Posterior vena cava (tissue), 2 donors: Measurements from ENCODE around the gene ADGRD2. TPM values are rescaled to one million over a fixed set of nuclear protein-coding genes. Genes with fewer than 3 reads are reported as not detected.
"Not testable (repeated sequence)": the region's sequence is repeated elsewhere in the genome, so short reads cannot be mapped to it uniquely, and the experiment has no call there.

Experiments
- DNase-seq: peaks from one replicate; pipeline ENCODE4 v3.0.0-alpha.2; 2020; ENCODE audit warnings: low spot score
- intact Hi-C, 2 donors: fragments of 100-400 bp; cut with DNase I; formaldehyde crosslinking; loops; one replicate each; pipeline versions ENCODE4 v1.14.1 to v1.14.2; 2022 to 2023
- long read RNA-seq, 2 donors: library from polyadenylated mRNA; unstranded; transcript quantifications; one replicate each; pipeline ENCODE4 v2.0.0, GENCODE V29; 2020 to 2021
- total RNA-seq, 2 donors: library from RNA; stranded (reverse); fragmentation: NEBNext Ultra II Directional; extraction: Animal tissue kit (Norgen Biotek cat#: 25700); gene quantifications; one replicate each; pipeline ENCODE4 v1.2.1, GENCODE V29; 2021
- donor health status: DM: yes; HTN: yes; CAD: no.
- donor health status: DM: yes; HTN: yes; CAD: no.

ADGRD2 gene, protein sequence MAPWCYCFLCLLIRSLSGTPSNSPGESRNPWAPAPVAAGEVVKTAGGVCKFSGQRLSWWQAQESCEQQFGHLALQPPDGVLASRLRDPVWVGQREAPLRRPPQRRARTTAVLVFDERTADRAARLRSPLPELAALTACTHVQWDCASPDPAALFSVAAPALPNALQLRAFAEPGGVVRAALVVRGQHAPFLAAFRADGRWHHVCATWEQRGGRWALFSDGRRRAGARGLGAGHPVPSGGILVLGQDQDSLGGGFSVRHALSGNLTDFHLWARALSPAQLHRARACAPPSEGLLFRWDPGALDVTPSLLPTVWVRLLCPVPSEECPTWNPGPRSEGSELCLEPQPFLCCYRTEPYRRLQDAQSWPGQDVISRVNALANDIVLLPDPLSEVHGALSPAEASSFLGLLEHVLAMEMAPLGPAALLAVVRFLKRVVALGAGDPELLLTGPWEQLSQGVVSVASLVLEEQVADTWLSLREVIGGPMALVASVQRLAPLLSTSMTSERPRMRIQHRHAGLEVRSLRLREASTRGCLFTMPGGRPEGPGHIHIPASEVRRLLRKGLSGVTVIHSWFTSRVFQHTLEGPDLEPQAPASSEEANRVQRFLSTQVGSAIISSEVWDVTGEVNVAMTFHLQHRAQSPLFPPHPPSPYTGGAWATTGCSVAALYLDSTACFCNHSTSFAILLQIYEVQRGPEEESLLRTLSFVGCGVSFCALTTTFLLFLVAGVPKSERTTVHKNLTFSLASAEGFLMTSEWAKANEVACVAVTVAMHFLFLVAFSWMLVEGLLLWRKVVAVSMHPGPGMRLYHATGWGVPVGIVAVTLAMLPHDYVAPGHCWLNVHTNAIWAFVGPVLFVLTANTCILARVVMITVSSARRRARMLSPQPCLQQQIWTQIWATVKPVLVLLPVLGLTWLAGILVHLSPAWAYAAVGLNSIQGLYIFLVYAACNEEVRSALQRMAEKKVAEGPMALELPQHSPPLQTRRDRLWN
- total RNA-seq = not detected
- long read RNA-seq, donor 1 = 0 reads
- long read RNA-seq, donor 2 = 0 reads

DNA sequence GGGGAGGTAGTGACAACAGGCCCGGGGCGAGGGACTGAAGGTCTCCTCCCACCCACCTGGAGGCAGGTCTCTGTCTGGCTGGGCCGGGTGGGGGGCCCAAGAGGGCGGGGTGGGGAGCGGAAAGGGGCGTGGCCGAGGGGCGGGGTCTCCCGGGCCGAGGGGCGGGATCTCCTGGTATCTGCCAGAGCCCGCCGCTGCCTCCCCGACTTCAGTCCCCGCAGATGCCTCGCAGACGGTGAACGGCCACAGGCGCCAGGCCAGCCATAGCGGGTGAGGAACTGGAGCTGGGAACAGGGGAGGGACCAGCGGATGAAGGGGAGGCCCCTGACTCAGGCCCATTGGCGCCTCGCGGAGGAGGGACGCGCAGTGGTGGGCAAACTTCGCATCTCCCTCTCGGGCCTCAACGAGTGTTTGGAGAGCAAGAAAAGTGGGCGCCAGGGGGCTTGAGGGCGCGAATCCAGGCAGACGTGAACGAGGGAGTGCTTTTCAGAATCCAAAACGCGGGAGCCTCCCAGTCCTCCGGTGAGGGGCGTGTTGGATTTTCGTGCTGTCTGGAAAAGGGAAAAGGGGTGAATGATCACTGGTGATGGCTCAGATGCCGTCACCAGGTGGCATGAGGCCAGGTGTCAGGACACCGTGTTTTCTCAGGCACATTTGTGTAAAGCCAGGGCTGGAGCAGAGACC, at the start of gene ADGRD2:
Gene ADGRD2, plus strand, starts transcription at position 211 of the 684 bp plus-strand sequence. CDS start 1,216 bp downstream, outside the sequence.
- DNase-seq = peak; percentile 71
- intact Hi-C loops = no loop called here

DNA sequence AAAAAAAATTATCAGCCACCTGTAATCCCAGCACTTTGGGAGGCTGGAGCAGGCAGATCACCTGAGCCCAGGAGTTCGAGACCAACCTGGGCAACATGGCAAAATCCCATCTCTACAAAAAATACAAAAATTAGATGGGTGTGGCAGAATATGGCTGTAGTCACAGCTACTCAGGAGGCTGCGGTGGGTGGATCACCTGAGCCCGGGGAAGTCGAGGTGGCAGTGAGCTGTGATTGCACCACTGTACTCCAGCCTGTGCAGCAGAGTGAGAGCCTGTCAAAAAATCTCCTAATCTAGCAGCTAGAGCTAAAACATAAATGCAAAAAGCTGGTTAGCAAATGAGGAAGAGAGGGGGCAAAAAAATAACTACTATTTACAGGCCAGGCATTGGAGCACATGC, 47.0 kb upstream of the ADGRD2 start:
- no peak for DNase-seq
- intact Hi-C loops = no loop called here

DNA sequence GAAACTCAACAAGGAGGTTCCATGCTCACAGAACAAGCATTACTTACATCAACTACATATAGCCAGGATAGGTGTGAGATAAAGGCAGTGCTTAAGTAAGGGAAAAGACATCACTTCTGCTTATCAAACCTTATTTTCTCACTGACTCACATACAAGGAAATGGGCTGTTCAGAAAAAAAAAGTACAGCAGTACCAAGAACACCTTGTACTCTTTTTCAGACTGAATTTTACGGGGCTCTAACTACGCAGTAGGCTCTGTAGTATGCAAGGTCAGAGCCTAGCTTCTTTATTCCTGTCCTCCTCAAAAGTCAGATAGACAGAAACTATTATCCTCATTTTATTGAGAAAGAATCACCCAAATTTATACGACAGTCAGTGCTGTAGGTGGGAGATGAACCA, 40.8 kb upstream of the ADGRD2 start:
- intact Hi-C loops = no loop called here
- no peak for DNase-seq

DNA sequence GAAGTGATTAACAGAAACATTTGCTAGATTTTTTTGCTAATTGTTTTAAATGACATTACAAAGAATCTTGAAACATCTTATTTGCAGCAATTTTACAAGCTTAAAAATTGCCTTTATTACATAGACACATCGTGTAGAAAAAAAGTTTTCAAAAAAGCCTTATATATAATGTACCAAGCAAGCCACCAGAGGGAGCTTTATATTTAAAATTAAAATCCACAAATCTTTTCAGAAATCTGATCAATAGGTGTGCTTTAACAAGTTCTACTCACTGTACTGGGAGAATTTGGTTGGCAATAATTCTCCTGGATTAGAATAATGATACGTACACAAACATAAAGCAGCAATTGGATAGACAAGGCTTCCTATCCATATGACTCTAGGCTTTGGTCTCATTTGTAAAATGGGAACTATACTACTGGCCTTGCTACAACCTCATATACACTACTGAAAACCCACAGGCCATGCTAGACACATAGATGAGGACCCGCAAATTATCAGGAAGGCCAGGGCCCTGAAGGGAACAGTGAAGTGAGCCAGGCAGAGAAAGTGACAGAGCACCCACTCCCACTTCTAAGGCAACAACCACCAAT, 39.8 kb upstream of the ADGRD2 start:
- no peak for DNase-seq
- intact Hi-C loops = no loop called here

DNA sequence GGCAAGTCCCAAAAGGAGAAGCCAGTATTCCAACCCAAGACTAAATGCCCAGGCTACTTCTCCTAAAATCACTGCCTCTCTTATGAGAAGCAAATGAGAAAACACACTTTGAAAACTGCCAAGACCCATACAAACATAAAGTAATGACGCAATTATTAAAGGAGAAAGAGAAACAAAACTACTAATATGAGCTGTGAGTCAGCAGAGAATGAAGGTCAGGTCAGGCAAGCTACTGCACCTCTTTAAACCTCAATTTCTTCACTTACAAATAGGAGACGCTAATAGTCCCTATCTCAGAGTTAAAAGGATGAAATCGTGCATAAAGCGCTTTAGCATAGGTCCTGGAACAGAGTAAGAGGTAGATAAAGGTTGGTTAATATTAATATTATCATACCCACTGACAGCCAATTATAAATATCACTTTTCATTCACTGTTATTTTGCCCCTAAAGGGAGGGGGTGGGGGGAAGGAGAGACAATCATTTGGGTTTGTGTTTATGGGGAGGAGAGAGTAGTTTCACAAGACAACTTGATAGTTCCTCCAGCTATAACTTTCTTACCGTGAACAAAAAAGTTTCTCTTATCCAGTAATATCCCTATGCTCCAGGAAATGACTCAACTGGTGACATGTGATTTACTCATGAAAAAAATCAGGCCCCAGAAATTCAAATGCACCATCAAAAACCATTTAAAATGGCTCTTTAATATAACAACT, 38.6 kb upstream of the ADGRD2 start:
- no peak for DNase-seq
- intact Hi-C loops = no loop called here

DNA sequence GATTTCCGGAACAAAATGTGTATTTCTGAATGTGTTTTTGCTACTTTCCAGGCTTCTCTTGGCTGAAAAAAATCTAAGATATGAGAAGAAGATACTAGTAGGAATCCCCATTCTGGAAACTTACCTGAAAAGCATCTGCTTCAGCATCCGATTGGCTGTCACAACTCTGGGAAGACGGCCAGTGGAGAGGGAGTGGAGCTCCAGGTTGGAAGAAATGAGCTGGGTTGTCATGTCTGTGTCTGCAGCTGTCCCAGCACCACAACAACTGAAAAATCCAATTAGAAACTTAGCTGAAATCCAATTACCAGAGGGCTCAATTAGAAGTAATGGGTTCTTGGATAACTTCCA, 38.0 kb upstream of the ADGRD2 start:
- DNase-seq = no peak
- intact Hi-C loops = no loop called here

DNA sequence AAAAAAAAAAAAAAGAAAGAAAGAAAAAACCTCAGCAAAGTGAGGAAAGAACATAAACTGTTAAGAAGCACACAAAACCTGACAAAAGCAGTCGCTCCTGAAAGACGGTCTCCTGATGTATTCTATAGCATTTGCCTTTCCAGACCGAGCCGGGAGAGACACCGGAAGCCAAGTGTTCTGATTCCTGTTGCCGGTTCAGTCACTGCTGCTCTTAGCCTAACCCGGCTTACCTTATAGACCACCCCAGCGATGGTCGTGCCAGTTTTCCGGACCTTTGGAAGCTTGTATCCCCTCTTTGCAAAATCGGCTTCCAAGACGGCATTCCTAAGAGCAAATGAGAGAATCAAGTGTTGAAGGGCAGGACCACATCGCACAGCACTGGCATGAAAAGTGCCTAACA, 35.6 kb upstream of the ADGRD2 start:
- DNase-seq = no peak
- intact Hi-C loops = no loop called here

DNA sequence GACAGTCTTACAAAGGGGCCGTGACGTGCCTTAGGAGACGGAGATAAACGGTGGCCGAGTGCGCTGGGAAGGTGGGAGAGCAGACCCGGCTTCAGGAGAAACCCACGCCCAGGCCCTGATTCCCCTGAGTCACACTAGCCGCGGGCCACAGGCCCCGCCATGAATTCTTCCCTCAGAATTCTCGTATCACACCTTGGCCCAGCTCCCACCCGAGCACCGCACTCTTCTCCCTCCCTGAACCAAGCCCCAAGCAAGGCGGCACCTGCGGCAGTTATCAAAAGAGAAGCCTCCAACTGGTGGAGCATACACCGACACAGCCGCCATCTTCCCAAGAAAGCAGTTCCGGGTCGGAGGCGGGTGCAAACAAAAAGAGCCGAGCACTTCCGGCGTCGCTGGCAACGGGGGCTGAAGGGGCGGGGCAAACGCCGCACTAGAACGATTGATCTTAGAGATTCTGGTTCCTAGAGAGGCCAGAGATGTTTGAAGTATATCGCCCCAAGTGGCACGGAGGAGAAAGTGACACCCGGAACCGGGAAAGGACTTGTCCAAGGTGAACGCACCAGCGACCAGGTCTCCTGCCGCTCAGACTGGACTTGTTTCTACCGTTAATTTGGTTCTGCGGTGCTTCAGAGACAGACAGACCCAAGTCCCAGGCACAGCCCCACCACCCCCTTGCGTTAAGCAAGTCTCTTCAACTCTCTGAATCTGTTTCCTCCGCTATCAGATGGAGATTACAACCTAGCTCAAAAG, 35.0 kb upstream of the ADGRD2 start, which contains the start of gene PSMB7:
Gene PSMB7, minus strand, starts transcription at position 341 of the 750 bp plus-strand sequence. Its CDS starts 17 bp downstream, at position 324.
- DNase-seq = peak; percentile 99
- intact Hi-C loops = no loop called here

DNA sequence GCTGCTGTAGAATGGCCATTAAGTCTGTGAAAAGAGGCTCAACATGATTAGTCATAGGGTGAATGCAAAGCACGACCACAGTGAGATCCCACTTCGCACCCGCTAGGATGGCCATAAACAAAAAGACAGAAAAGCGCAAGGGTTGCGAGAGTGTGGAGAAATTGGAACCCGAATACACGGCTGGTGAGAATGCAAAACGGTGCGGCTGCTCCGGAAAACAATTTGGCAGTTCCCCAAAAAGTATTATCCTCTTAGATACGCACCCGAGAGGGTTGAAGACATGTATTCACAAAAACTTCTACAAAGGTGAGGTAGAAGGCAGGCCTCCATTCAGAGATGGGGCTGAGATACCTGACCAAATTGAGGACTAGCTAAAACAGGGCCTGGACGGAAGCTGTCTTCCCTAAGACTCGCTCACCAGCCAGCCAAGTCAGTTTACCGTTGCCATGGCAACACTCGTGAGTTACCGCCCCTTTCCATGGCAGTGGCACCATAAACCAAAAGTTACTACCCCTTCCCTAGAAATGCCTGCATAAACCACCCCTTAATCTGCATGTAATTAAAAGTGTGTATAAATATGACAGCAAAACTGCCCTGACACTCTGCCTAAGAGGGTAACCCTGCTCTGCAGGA, 34.3 kb upstream of the ADGRD2 start:
- intact Hi-C loops = no loop called here
- no peak for DNase-seq

DNA sequence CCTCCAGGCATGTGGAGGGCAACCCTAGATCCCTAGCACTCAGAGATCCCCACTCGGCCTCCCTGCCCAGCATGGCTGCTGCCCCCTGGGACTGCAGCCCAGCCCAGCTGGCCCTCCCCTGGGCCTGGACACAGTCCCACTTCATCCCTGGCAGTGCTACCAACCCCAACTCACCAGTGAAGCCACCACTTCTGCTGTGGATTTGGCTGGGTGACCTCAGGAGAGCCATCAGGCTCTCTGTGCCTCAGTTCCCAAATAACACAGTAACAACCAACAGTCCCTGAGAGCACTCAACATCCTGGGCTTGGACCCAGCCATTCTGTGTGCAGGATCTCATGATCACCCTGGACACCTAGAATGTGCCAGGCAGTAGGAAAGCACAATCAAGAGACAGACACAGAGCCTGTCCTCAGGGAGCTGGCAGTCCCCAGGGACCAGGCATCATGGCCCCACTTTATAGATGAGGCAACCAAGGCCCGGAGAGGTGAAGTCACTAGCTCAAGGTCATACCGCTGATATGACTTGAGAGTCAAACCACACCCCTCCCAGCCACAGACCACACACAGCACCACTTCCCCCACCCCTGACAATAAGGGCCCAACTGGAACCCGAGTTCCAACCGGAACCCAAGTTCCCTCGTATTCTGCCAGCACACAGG, 30.3 kb upstream of the ADGRD2 start:
- intact Hi-C loops = loop anchor here in 1 of 2 donors (5.0 kb wide), 1 partner anchor 107 kb away; no protein-coding TSS in a partner anchor
- no peak for DNase-seq

DNA sequence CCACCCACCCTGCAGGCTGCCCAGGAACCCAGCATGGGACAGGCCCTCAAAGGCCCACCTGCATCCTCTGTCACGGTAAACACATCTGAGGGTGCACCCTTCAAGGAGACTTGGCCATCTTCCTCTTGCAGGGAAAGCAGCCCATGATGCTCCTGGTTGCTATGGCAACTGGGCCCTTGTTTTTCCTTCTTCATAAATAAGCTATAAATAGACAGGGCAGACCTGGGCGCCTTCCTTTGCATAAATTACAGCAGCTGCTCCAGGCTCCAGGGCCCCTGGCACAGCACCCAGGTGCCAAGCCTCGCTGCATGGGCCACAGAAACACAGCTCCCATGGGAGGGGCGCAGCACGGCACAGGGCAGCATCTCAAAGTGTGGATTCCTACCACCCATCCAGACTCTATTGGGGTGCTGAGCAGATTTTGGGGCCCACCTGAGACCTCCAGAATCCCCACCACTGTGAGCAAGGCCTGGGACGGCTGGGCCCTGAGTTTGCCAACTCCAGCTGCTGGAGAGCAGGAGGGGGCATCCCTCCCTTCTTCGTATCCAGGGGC, 29.2 kb upstream of the ADGRD2 start:
- DNase-seq = no peak
- intact Hi-C loops = loop anchor here in 1 of 2 donors (5.0 kb wide), 1 partner anchor 106 kb away; no protein-coding TSS in a partner anchor

DNA sequence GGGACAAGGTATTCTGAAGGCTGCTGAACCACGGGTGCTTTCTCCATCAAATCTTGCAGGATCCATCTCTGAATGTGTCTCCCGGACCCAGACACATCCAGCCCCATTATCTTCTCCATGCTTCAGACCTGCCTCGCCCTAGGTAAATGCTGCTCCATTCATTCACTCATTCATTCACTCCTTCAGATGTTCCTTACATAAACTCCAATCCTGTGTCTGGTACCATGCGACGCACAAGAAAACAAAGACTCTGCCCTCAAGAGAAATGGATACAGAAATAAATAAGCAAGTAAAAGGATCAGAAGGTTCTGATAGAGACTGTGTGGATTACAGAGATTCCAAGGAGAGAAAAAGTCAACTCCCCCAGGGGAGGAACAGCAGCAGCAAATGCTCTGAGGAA, 27.1 kb upstream of the ADGRD2 start:
- intact Hi-C loops = loop anchor here in 1 of 2 donors (5.0 kb wide), 1 partner anchor 104 kb away; no protein-coding TSS in a partner anchor
- DNase-seq = peak; percentile 8

DNA sequence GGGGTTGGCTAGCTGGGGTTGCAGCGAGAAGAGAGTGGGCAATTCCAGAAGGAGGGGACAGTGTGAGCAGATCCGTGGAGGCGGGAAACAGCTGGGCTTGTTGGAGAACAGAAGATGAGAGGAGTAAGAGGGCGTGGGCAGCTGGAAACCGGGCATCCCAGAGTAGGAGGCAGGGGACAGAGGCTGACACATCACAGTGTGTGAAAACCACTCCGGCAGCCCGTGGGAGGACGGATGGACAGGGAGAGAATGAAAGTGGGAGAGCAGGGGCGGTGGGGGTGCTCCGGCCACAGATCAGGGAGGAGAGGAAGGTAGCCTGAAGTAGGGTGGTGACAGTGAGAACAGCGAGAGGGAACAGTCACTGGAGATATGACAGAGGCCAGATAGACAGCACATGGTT, 26.7 kb upstream of the ADGRD2 start:
- peak; percentile 63 for DNase-seq
- intact Hi-C loops = loop anchor here in 1 of 2 donors (5.0 kb wide), 1 partner anchor 104 kb away; no protein-coding TSS in a partner anchor

DNA sequence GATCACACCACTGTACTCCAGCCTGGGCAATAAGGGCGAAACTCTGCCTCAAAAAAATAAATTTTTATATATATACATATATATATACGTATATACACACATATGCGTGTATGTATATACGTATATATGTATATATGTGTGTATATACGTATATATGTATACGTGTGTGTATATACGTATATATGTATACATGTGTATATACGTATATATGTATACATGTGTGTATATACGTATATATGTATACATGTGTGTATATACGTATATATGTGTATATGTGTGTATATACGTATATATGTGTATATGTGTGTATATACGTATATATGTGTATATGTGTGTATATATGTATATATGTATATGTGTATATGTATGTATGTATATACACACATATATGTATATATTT, 24.5 kb upstream of the ADGRD2 start:
- DNase-seq, intact Hi-C loops: not testable (repeated sequence)

DNA sequence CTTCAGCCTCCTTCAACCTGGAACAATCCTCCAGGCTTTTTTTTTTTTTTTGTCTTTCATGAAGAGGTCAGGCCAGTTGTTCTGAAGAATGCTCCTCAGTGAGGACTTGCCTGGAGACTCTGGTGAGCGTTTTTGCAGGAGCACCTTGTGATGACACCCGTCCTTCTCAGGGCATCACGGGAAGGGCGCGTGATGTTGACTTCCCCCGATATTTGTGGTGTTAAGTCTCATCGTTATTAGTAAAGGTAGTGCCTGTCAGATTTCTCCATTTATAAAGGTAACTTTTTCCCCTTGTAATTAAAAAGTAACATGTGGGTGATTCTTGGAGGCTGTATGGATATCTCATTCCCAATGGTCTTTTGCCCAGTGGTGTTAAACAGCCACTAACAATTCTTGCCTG, 23.9 kb upstream of the ADGRD2 start:
- peak; percentile 5 for DNase-seq
- intact Hi-C loops = no loop called here

DNA sequence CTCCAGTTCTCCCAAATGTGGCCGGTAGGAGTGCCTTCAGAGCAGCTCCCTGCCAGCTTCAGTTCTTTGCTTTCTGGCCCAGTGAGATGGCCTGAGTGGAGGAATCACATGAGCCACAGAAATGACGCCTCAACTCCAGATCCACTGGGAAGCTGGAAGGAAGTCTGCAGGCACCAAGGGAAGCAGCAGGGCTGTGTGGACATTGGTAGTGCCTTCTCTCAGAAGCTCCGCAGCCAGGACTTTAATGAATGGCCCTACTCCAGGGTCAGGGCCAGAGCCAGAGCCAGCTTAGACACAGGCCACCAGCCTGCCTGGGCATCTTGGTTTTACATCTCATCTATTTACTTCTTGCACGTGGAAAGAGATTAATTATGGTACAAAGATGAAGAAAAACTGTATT, 23.0 kb upstream of the ADGRD2 start:
- intact Hi-C loops = no loop called here
- DNase-seq = peak; percentile 17
